ENCODE results near the gene NSDHL. TPM values are rescaled to one million over a fixed set of nuclear protein-coding genes. Genes with fewer than 3 reads are reported as not detected.

NSDHL gene
- total and polyA plus RNA-seq, 7 donors, result 5.3 to 18.7 (median 9.1) TPM

DNA sequence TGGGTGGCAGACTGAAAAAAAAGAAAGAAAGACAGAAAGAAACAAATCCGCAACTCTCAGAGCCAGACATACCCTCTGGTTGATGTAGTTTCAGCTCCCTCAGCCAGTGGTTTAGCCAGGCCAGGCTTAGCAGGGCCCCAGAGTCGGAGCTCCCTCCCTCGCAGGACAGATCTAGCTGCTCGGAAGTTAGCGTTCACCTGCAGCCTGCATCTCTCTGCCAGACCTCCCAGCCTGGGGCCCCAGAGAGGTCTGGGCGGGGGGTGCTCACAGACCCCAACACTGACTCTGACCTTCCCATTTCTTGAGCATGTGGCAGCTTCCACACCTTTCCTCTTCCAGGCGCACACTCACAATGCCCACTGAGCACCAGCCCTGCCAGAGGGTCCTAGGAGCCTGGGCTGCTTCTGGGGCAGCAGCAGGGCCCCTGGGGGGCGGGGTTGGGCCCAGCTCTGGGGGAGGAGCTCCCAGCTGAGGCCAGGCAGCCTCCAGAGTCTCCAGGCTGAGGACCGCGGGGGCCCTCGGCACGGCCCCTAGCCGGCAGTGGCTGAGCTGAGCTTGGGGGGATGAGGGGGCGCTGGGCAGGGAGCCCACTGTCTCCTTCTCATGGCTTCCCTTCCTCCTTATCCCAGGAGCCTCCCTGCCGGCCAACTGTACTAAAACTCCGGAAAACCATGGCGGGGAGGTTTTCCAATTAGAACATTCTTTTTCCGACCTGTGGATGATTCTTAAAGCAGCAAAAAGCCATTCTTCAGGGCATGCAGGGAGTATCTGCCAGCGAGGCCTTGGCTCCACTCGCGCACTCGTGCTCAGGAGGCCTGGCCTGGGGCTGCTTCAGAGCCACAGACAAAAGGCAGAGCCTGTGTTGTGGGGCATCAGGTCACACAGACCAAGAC is 62.4 kb downstream of the NSDHL start:
- Histone ChIP-seq H3K9me3 (no peaks in the 10 kb centered on the region), H3K36me3 (ENCODE audit: insufficient read depth in 1 of 2, low read depth in 1 of 2) (no peaks in the 10 kb centered on the region), H3K4me1 (no peaks in the 10 kb centered on the region), H3K4me3 (no peak overlapping the region), H3K27me3 (ENCODE audit: insufficient read depth in 3 of 3, low read length in 2 of 3) (peaks cover 0 to 45% (median 3%) of the 10 kb centered on the region in 3 donors), H3K27ac (no peak overlapping the region)
- DNase-seq (no peak), ATAC-seq (no peak)
- 42 to 58% (median 53%) methylated on average over 16 to 22 of the region's 22 CpGs for WGBS, 3 donors
- intact Hi-C loops (cut with DNase I), result no loop called here
- TF ChIP-seq CTCF (IDR thresholded peaks at IDR 0.05), result no peak

- 83 to 92% (median 84%) methylated on average over 6 to 9 of the region's 9 CpGs for WGBS, 3 donors
- no peak for DNase-seq
- Histone ChIP-seq H3K27ac (no peak overlapping the region), H3K4me3 (no peak overlapping the region), H3K27me3 (ENCODE audit: insufficient read depth in 3 of 3, low read length in 2 of 3) (peaks cover 0 to 54% (median 4%) of the 10 kb centered on the region in 3 donors), H3K4me1 (no peaks in the 10 kb centered on the region), H3K36me3 (ENCODE audit: insufficient read depth in 1 of 2, low read depth in 1 of 2) (no peaks in the 10 kb centered on the region), H3K9me3 (no peaks in the 10 kb centered on the region)
- ATAC-seq, result no peak
- no peak for TF ChIP-seq CTCF (IDR thresholded peaks at IDR 0.05)
- intact Hi-C loops (cut with DNase I), result no loop called here
These were observed 63.2 kb downstream of the NSDHL start for GRCh38 chrX:152893980-152894610.

GRCh38 chrX:152895121-152895520 is 64.3 kb downstream of the NSDHL start:
- no peak for ATAC-seq
- H3K9me3 ChIP-seq, result no peaks in the 10 kb centered on the region
- intact Hi-C loops (cut with DNase I), result no loop called here
- peaks cover 0 to 56% (median 4%) of the 10 kb centered on the region in 3 donors for H3K27me3 ChIP-seq (ENCODE audit: insufficient read depth in 3 of 3, low read length in 2 of 3)
- no peaks in the 10 kb centered on the region for H3K4me1 ChIP-seq
- TF ChIP-seq CTCF (IDR thresholded peaks at IDR 0.05), result no peak
- no peak overlapping the region for H3K27ac ChIP-seq
- 73 to 100% (median 76%) methylated on average over 3 of the region's 3 CpGs for WGBS, 3 donors
- no peak for DNase-seq
- H3K4me3 ChIP-seq, result no peak overlapping the region
- H3K36me3 ChIP-seq (ENCODE audit: insufficient read depth in 1 of 2, low read depth in 1 of 2), result no peaks in the 10 kb centered on the region

- TF ChIP-seq CTCF (IDR thresholded peaks at IDR 0.05), result no peak
- intact Hi-C loops (cut with DNase I), result no loop called here
- 72 to 78% (median 78%) methylated on average over 7 to 8 of the region's 8 CpGs for whole genome bisulfite sequencing, 3 donors
- H3K36me3 ChIP-seq (ENCODE audit: insufficient read depth in 1 of 2, low read depth in 1 of 2), result no peaks in the 10 kb centered on the region
- DNase-seq (no peak), ATAC-seq (no peak)
- peaks cover 0 to 56% (median 6%) of the 10 kb centered on the region in 3 donors for H3K27me3 ChIP-seq (ENCODE audit: insufficient read depth in 3 of 3, low read length in 2 of 3)
- no peaks in the 10 kb centered on the region for H3K9me3 ChIP-seq
- H3K4me3 ChIP-seq, result no peak overlapping the region
- no peaks in the 10 kb centered on the region for H3K4me1 ChIP-seq
- H3K27ac ChIP-seq, result no peak overlapping the region
These were observed 65.0 kb downstream of the NSDHL start for GRCh38 chrX:152895724-152896420.
